ENCODE results near the gene CHURC1.

Gene CHURC1

GRCh38 chr14:64968651-64969050 lies 54.4 kb downstream of the CHURC1 start:
- Histone ChIP-seq H3K79me2 (ENCODE audit: insufficient read depth, low read length) (no peaks in the 10 kb centered on the region), H3K4me1 (ENCODE audit: insufficient read depth, low read length) (peaks cover 28% of the 10 kb centered on the region), H3K9ac (ENCODE audit: low read depth, low read length) (no peak overlapping the region), H3K4me2 (ENCODE audit: insufficient read depth, low read length) (no peak overlapping the region), H3K36me3 (ENCODE audit: insufficient read depth, low read length) (0 out of 2 replicates have a peak, but pooled peaks cover 3% of the 10 kb centered on the region), H3K27me3 (ENCODE audit: insufficient read depth, low read length, poor library complexity) (no peaks in the 10 kb centered on the region), H3K9me3 (ENCODE audit: insufficient read depth, low read length, severe bottlenecking) (no peaks in the 10 kb centered on the region), H3K27ac (ENCODE audit: low read length) (no peak overlapping the region), H2AFZ (ENCODE audit: low read depth, low read length) (no peak overlapping the region), H4K20me1 (ENCODE audit: insufficient read depth, low read length) (peaks cover 7% of the 10 kb centered on the region; the same call in 1 of the 2 replicates), H3K4me3 (ENCODE audit: low read depth in 1 of 2, low read length in 2 of 2) (no peak overlapping the region)
- no peak for DNase-seq
- TF ChIP-seq EZH2 (IDR thresholded peaks at IDR 0.05; ENCODE audit: borderline replicate concordance, low read depth, low read length, severe bottlenecking) (no peak), CTCF (IDR thresholded peaks at IDR 0.05; ENCODE audit: borderline replicate concordance, extremely low read depth, low read length, poor library complexity, severe bottlenecking) (no peak)
- no peak for ATAC-seq (ENCODE audit: insufficient read depth, low read depth)

GRCh38 chr14:64970041-64970440 lies 55.8 kb downstream of the CHURC1 start:
- Histone ChIP-seq H3K27me3 (ENCODE audit: insufficient read depth, low read length, poor library complexity) (no peaks in the 10 kb centered on the region), H3K27ac (ENCODE audit: low read length) (no peak overlapping the region), H3K4me2 (ENCODE audit: insufficient read depth, low read length) (peak overlapping the region; percentile 84; the same call in 1 of the 2 replicates), H3K79me2 (ENCODE audit: insufficient read depth, low read length) (no peaks in the 10 kb centered on the region), H3K4me1 (ENCODE audit: insufficient read depth, low read length) (peaks cover 28% of the 10 kb centered on the region), H4K20me1 (ENCODE audit: insufficient read depth, low read length) (peaks cover 7% of the 10 kb centered on the region; the same call in 1 of the 2 replicates), H3K9me3 (ENCODE audit: insufficient read depth, low read length, severe bottlenecking) (no peaks in the 10 kb centered on the region), H3K36me3 (ENCODE audit: insufficient read depth, low read length) (0 out of 2 replicates have a peak, but pooled peaks cover 3% of the 10 kb centered on the region), H3K4me3 (ENCODE audit: low read depth in 1 of 2, low read length in 2 of 2) (no peak overlapping the region), H2AFZ (ENCODE audit: low read depth, low read length) (no peak overlapping the region), H3K9ac (ENCODE audit: low read depth, low read length) (no peak overlapping the region)
- DNase-seq (no peak), ATAC-seq (ENCODE audit: insufficient read depth, low read depth) (no peak)
- no peak for TF ChIP-seq CTCF (IDR thresholded peaks at IDR 0.05; ENCODE audit: borderline replicate concordance, extremely low read depth, low read length, poor library complexity, severe bottlenecking)
- TF ChIP-seq EZH2 (IDR thresholded peaks at IDR 0.05; ENCODE audit: borderline replicate concordance, low read depth, low read length, severe bottlenecking), result no peak

GRCh38 chr14:64970776-64971477 lies 56.7 kb downstream of the CHURC1 start:
- peak overlapping the region; percentile 68 for H3K9ac ChIP-seq (ENCODE audit: low read depth, low read length)
- H3K79me2 ChIP-seq (ENCODE audit: insufficient read depth, low read length), result no peaks in the 10 kb centered on the region
- H3K9me3 ChIP-seq (ENCODE audit: insufficient read depth, low read length, severe bottlenecking), result no peaks in the 10 kb centered on the region
- no peak overlapping the region for H3K27ac ChIP-seq (ENCODE audit: low read length)
- 0 out of 2 replicates have a peak, but pooled peaks cover 2% of the 10 kb centered on the region for H3K36me3 ChIP-seq (ENCODE audit: insufficient read depth, low read length)
- TF ChIP-seq EZH2 (IDR thresholded peaks at IDR 0.05; ENCODE audit: borderline replicate concordance, low read depth, low read length, severe bottlenecking), result no peak
- TF ChIP-seq CTCF (IDR thresholded peaks at IDR 0.05; ENCODE audit: borderline replicate concordance, extremely low read depth, low read length, poor library complexity, severe bottlenecking), result no peak
- peaks cover 7% of the 10 kb centered on the region; the same call in 1 of the 2 replicates for H4K20me1 ChIP-seq (ENCODE audit: insufficient read depth, low read length)
- H3K27me3 ChIP-seq (ENCODE audit: insufficient read depth, low read length, poor library complexity), result no peaks in the 10 kb centered on the region
- H3K4me1 ChIP-seq (ENCODE audit: insufficient read depth, low read length), result peaks cover 28% of the 10 kb centered on the region
- peak overlapping the region; percentile 84 for H3K4me2 ChIP-seq (ENCODE audit: insufficient read depth, low read length)
- H3K4me3 ChIP-seq (ENCODE audit: low read depth in 1 of 2, low read length in 2 of 2), result peak overlapping the region; percentile 50 to 64; a peak in 3 of 4 replicates
- ATAC-seq (ENCODE audit: insufficient read depth, low read depth) (no peak), DNase-seq (no peak)
- H2AFZ ChIP-seq (ENCODE audit: low read depth, low read length), result no peak overlapping the region
